SU-DHL-6 (cell line): ENCODE data around the gene FOS.

Experiments used
- H2AFZ ChIP-seq: fragments of 200-600 bp; sonication (generic); 2 replicates; pipeline ENCODE4 v1.6.1; 2014; ENCODE audit warnings: low read depth, mild to moderate bottlenecking, moderate library complexity, mixed read lengths, antibody characterized with exemption, low read length; ENCODE audit not compliant: severe bottlenecking
- H3F3A ChIP-seq: fragments of 200-600 bp; shearing (Covaris generic); 2 replicates; pipeline ENCODE4 v1.6.0; 2016; ENCODE audit warnings: antibody characterized with exemption, mild to moderate bottlenecking; ENCODE audit not compliant: insufficient read depth
- H3K27ac ChIP-seq: fragments of 200-600 bp; sonication (generic); 2 replicates; pipeline ENCODE4 v1.5.1; 2016; ENCODE audit warnings: low read depth, mild to moderate bottlenecking, low read length, moderate library complexity, mixed read lengths
- H3K27me3 ChIP-seq: fragments of 200-600 bp; sonication (generic), shearing (Covaris generic); 2 replicates; pipeline ENCODE4 v1.6.0; 2014; ENCODE audit warnings: mild to moderate bottlenecking, low read length
- H3K36me3 ChIP-seq: fragments of 200-600 bp; sonication (generic); 2 replicates; pipeline ENCODE4 v1.6.1; 2014; ENCODE audit warnings: mild to moderate bottlenecking, low read length, mixed read lengths
- H3K4me2 ChIP-seq: fragments of 300-600, 200-600 bp; shearing (Covaris generic), sonication (generic); 2 replicates; pipeline ENCODE4 v1.6.0; 2014; ENCODE audit warnings: low read length, low read depth, mild to moderate bottlenecking; ENCODE audit not compliant: poor library complexity, severe bottlenecking
- H3K4me3 ChIP-seq: fragments of 200-600 bp; sonication (generic); 2 replicates; pipeline ENCODE4 v1.5.1; 2014; ENCODE audit warnings: antibody characterized with exemption, low read length, mild to moderate bottlenecking, mixed read lengths; ENCODE audit not compliant: insufficient read depth, poor library complexity, severe bottlenecking
- H3K79me2 ChIP-seq: fragments of 200-600 bp; sonication (generic); 2 replicates; pipeline ENCODE4 v1.6.1; 2014; ENCODE audit warnings: mild to moderate bottlenecking, low read length, moderate library complexity; ENCODE audit not compliant: insufficient read depth
- H3K9ac ChIP-seq: fragments of 200-600 bp; sonication (generic); 2 replicates; pipeline ENCODE4 v1.7.0; 2014; ENCODE audit warnings: mild to moderate bottlenecking, low read length
- H3K9me2 ChIP-seq: fragments of 200-600 bp; sonication (generic); replicated peaks from 2 replicates; pipeline ENCODE4 v1.6.1; 2014; ENCODE audit warnings: low read length; ENCODE audit not compliant: insufficient read depth
- H3K9me3 ChIP-seq: fragments of 200-600 bp; sonication (generic); 2 replicates; pipeline ENCODE4 v1.6.1; 2014; ENCODE audit warnings: low read length, mixed read lengths; ENCODE audit not compliant: insufficient read depth
- H4K20me1 ChIP-seq: fragments of 200-600 bp; sonication (generic); 2 replicates; pipeline ENCODE4 v1.6.1; 2014; ENCODE audit warnings: low read depth, mild to moderate bottlenecking, antibody characterized with exemption, low read length, moderate library complexity, mixed read lengths
- EZH2phosphoT487 ChIP-seq: fragments of 200-600 bp; sonication (generic), shearing (Covaris generic); conservative IDR thresholded peaks from 2 replicates; pipeline ENCODE4 v1.6.1; 2018; ENCODE audit warnings: mild to moderate bottlenecking, antibody characterized with exemption, low read length, moderate library complexity, mixed read lengths
- TF ChIP-seq, protein P1 (sequence below): fragments of 200-600 bp; sonication (generic); IDR thresholded peaks from one replicate; pipeline ENCODE4 v1.5.1; 2017; ENCODE audit warnings: antibody characterized with exemption, mild to moderate bottlenecking, low read length, moderate library complexity; ENCODE audit not compliant: insufficient read depth, poor library complexity, severe bottlenecking

The FOS gene

DNA sequence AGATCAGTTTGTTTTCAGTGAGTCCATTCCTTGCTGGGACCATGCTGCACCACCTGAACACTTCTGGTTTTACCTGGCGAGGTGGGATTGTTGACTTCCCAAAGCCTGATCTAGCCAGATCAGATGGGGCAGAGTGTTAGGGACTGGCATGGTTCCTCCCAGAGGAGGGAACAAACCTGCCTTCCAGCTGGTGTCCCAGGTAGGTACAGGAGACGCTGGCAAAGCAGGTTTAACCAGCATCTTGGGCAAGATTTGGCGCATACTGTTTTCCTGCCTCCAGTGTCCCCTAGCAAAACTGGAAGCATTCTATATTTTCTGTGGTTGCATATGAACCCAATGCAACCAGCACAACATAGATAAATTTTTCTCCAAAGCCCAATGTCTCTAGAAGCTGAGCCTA is 14.6 kb upstream of the FOS start:
- TF ChIP-seq, protein P1, sequence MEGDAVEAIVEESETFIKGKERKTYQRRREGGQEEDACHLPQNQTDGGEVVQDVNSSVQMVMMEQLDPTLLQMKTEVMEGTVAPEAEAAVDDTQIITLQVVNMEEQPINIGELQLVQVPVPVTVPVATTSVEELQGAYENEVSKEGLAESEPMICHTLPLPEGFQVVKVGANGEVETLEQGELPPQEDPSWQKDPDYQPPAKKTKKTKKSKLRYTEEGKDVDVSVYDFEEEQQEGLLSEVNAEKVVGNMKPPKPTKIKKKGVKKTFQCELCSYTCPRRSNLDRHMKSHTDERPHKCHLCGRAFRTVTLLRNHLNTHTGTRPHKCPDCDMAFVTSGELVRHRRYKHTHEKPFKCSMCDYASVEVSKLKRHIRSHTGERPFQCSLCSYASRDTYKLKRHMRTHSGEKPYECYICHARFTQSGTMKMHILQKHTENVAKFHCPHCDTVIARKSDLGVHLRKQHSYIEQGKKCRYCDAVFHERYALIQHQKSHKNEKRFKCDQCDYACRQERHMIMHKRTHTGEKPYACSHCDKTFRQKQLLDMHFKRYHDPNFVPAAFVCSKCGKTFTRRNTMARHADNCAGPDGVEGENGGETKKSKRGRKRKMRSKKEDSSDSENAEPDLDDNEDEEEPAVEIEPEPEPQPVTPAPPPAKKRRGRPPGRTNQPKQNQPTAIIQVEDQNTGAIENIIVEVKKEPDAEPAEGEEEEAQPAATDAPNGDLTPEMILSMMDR = no peak
- TF ChIP-seq EZH2phosphoT487 = no peak
- H3K9me3 ChIP-seq = no peaks in the 10 kb centered on the region
- no peak overlapping the region for H3K9ac ChIP-seq
- H3K79me2 ChIP-seq = no peaks in the 10 kb centered on the region
- no peak overlapping the region for H3K27ac ChIP-seq
- H4K20me1 ChIP-seq = no peaks in the 10 kb centered on the region
- no peak overlapping the region for H3K4me2 ChIP-seq
- peaks cover 6% of the 10 kb centered on the region for H3F3A ChIP-seq
- no peaks in the 10 kb centered on the region for H3K27me3 ChIP-seq
- no peaks in the 10 kb centered on the region for H3K36me3 ChIP-seq
- H3K9me2 ChIP-seq = no peaks in the 10 kb centered on the region
- H2AFZ ChIP-seq = no peak overlapping the region
- H3K4me3 ChIP-seq = no peak overlapping the region

DNA sequence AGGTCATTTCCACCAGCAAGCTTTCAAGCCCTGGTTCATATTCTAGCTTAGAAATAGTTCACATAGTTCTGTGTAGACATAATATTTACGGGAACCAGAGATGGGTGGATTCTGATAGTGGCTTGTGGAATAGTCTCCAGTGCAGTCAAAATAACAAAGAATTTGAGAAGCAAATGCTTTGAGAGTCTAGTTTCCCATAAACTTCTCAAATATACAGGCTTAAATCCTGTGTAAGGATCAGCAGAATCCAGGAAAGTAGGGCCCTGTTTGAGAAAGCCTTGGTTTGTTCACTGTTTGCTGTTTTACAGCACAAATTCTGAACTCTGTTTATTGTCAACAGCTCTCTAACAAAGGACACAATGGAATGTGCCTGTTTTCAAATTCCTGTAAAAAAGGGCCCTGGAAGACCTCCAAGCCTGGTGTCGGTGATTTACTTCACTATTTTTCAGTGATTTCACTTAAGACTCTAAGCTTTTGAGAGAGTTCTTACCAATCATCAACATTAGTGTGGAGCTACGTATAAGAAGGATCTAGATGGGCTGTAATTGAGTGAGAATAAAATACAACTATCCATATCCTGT is 11.4 kb upstream of the FOS start:
- Histone ChIP-seq H3F3A (no peaks in the 10 kb centered on the region), H3K4me2 (no peak overlapping the region), H3K9me3 (no peaks in the 10 kb centered on the region), H3K79me2 (no peaks in the 10 kb centered on the region), H4K20me1 (no peaks in the 10 kb centered on the region), H3K9ac (no peak overlapping the region), H3K4me3 (no peak overlapping the region), H3K9me2 (no peaks in the 10 kb centered on the region), H3K36me3 (no peaks in the 10 kb centered on the region), H3K27ac (no peak overlapping the region), H3K27me3 (no peaks in the 10 kb centered on the region), H2AFZ (no peak overlapping the region)
- TF ChIP-seq, protein P1 = no peak
- TF ChIP-seq EZH2phosphoT487 = no peak

DNA sequence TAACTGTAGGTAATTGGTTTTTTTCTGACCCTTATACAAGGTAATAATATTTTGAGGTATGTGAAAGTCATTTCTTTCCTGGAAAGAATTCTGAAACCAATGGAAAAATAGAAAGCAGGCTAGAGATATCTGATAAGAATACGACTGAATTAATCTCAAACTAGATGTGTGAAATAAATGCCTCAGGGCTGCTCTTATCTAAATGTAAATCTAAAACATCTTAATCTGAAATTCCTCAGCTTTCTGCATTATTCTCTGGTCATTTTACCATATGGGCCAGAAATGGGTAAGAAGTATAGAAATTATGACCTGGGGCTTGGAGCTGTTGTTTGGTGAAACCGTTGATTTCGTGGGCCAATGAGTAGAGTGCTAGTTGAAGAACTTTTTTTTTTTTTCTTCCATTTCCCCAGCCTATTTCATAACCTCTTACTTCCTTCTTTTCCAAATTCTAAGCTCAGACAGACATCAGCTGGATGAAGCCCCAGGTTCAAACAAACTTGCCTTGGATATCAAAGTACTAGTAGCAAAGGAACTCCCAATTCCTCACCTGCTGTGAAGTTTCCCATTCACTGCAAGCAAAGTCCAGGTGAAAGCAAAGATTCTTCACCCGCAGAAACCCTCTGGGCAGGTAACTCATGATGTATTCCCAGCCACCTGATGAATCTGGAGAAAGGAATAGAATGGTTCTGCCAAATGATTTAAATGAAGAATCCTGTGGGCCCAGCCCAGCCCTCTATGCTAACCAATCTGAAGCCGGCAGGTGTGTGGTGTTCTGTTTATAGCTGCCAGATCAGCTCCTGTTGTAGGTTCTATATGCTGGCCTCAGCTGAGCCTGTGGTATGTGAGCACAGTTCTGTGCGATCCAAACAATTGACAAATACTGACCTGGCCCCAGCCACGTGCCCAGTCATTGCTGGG is 9.7 kb upstream of the FOS start:
- Histone ChIP-seq H3K36me3 (no peaks in the 10 kb centered on the region), H3K27me3 (no peaks in the 10 kb centered on the region), H3K4me3 (no peak overlapping the region), H3K27ac (no peak overlapping the region), H3K79me2 (no peaks in the 10 kb centered on the region), H3K9me2 (no peaks in the 10 kb centered on the region), H2AFZ (no peak overlapping the region), H3F3A (no peaks in the 10 kb centered on the region), H3K4me2 (no peak overlapping the region), H3K9me3 (no peaks in the 10 kb centered on the region), H4K20me1 (no peaks in the 10 kb centered on the region), H3K9ac (no peak overlapping the region)
- no peak for TF ChIP-seq EZH2phosphoT487
- TF ChIP-seq, protein P1 = no peak
